K562 (cell line): Measurements from ENCODE around the gene FBXO27. TPM values are rescaled to one million over a fixed set of nuclear protein-coding genes. Genes with fewer than 3 reads are reported as not detected.
"Not testable (repeated sequence)": the region's sequence is repeated elsewhere in the genome, so short reads cannot be mapped to it uniquely, and the experiment has no call there.

Experiments
- ATAC-seq: fragments of 200-7000 bp; cut with Tn5 transposase; 3 replicates; pipeline ENCODE4 v1.9.1; 2020; ENCODE audit warnings: moderate library complexity
- BruUV-seq: library from RNA; stranded (reverse); fragments of 400-500 nt; replicated peaks from 2 replicates; lab custom pipeline; 2021; lab: Mats Ljungman, UMichigan
- CTCF ChIA-PET: fragments of 300-600 bp; formaldehyde crosslinking; extraction: SDS; loops from one replicate; lab custom pipeline; 2021; ENCODE audit warnings: low intra/inter-chr PET ratio; lab: Yijun Ruan, JAX
- POLR2A ChIA-PET: fragments of 300-600, 350-650 bp; sonication (Branson Sonifier 250); formaldehyde crosslinking; extraction: SDS; loops from one replicate; lab custom pipeline; 2021; ENCODE audit warnings: antibody characterized with exemption, inconsistent platforms; lab: Yijun Ruan, JAX
- DNase-seq, 4 experiments: peaks; one replicate each; pipeline versions ENCODE4 v3.0.0 to v3.0.0-alpha.2; 2011 to 2018; ENCODE audit warnings: low spot score in 3 of 4, mixed read lengths in 3 of 4; ENCODE audit errors: extremely low read depth in 1 of 4
- FAIRE-seq: peaks from 2 replicates; lab custom pipeline; 2011; peaks lifted over from hg19 to GRCh38; lab: Jason Lieb, UNC
- H2AFZ ChIP-seq: 2 replicates; pipeline ENCODE4 v1.6.0; 2011; ENCODE audit warnings: low read depth, low read length, control low read depth, inconsistent platforms
- H3K27ac ChIP-seq: fragments of 200-600 bp; 3 replicates; pipeline ENCODE4 v1.8.0; 2011; ENCODE audit warnings: low read depth, mild to moderate bottlenecking, control low read depth, inconsistent platforms, low read length, moderate library complexity, mixed read lengths; ENCODE audit errors: extremely low read depth
- H3K27me3 ChIP-seq, 2 experiments: fragments of 300-600 bp in 1 of 2; 2 replicates in 1 of 2; 3 replicates in 1 of 2; pipeline versions ENCODE4 v1.6.0 to v1.8.0; 2011; ENCODE audit warnings: inconsistent platforms in 2 of 2, low read length in 2 of 2, mild to moderate bottlenecking in 1 of 2, mixed read lengths in 1 of 2, moderate library complexity in 1 of 2; ENCODE audit not compliant: control insufficient read depth in 2 of 2, insufficient read depth in 2 of 2
- H3K36me3 ChIP-seq: fragments of 300-600 bp; 3 replicates; pipeline ENCODE4 v1.8.0; 2011; ENCODE audit warnings: mild to moderate bottlenecking, low read length, inconsistent platforms; ENCODE audit not compliant: control insufficient read depth, insufficient read depth
- H3K4me1 ChIP-seq, 2 experiments: fragments of 200-600 bp in 1 of 2; replicated peaks in 1 of 2; 2 replicates in 1 of 2; 3 replicates in 1 of 2; pipeline versions ENCODE4 v1.5.1 to v1.8.0; 2011; ENCODE audit warnings: inconsistent platforms in 2 of 2, low read length in 2 of 2, mild to moderate bottlenecking in 1 of 2, mixed read lengths in 1 of 2, moderate library complexity in 1 of 2; ENCODE audit not compliant: control insufficient read depth in 2 of 2, insufficient read depth in 2 of 2
- H3K4me2 ChIP-seq: 2 replicates; pipeline ENCODE4 v1.6.1; 2011; ENCODE audit warnings: low read length, control low read depth, inconsistent platforms, mixed read lengths; ENCODE audit not compliant: insufficient read depth
- H3K4me3 ChIP-seq: fragments of 200-600 bp; sonication (generic), shearing (Covaris generic); 2 replicates; pipeline ENCODE4 v1.5.1; 2016; ENCODE audit warnings: control low read depth, inconsistent platforms
- H3K79me2 ChIP-seq: fragments of 200-600 bp; 3 replicates; pipeline ENCODE4 v1.8.0; 2011; ENCODE audit warnings: low read length, inconsistent platforms; ENCODE audit not compliant: control insufficient read depth, insufficient read depth
- H3K9ac ChIP-seq, 2 experiments: 2 replicates each; pipeline versions ENCODE4 v1.6.0 to v1.6.1; 2011; ENCODE audit warnings: low read depth in 2 of 2, low read length in 2 of 2, control low read depth in 1 of 2, inconsistent platforms in 1 of 2, mild to moderate bottlenecking in 1 of 2, mixed read lengths in 1 of 2; ENCODE audit not compliant: insufficient read depth in 1 of 2
- H3K9me1 ChIP-seq: one replicate; pipeline ENCODE4 v1.6.0; 2011; ENCODE audit warnings: inconsistent platforms, mild to moderate bottlenecking, low read length, moderate library complexity; ENCODE audit not compliant: control insufficient read depth, insufficient read depth
- H3K9me3 ChIP-seq: replicated peaks from 2 replicates; pipeline ENCODE4 v1.5.1; 2011; ENCODE audit warnings: low read depth, low read length, inconsistent platforms; ENCODE audit not compliant: control insufficient read depth, insufficient read depth
- H4K20me1 ChIP-seq: replicated peaks from 2 replicates; pipeline ENCODE4 v1.6.1; 2011; ENCODE audit warnings: low read length, inconsistent platforms, mixed read lengths; ENCODE audit not compliant: control insufficient read depth, insufficient read depth
- WGBS: fragments of 100-300 bp; shearing (Covaris generic); methylation state at CpG from one replicate; pipeline ENCODE4 v1.1.6; 2016; ENCODE audit warnings: low coverage, mixed read lengths; ENCODE audit not compliant: insufficient coverage; ENCODE audit errors: missing lambda C conversion rate; 5-methylcytosine and 5-hydroxymethylcytosine counted together
- in situ Hi-C: fragments of 300-500 bp; cut with MboI; formaldehyde crosslinking; loops from 4 replicates; pipeline ENCODE4 v1.15.0; 2018; ENCODE audit warnings: inconsistent platforms, mixed read lengths
- intact Hi-C: fragments of 100-400 bp; cut with micrococcal nuclease; formaldehyde crosslinking; loops from 2 replicates; pipeline ENCODE4 v1.14.2; 2022
- polyA plus RNA-seq, 8 experiments: library from polyadenylated mRNA; depleted of rRNA in 4 of 8; stranded (reverse) in 5 of 8; unstranded in 3 of 8; fragments of >200 nt; fragmentation: Nextera tagmentation in 2 of 8; fragmentation: Illumina TruSeq in 1 of 8; extraction: Ambion mirVana in 2 of 8; extraction: Trizol in 1 of 8; gene quantifications; 2 replicates each; pipeline versions ENCODE4 v1.2.1 to v1.2.3, GENCODE V29; 2011 to 2014; ENCODE audit warnings: inconsistent platforms in 1 of 8, missing spikeins in 1 of 8
- total RNA-seq, 7 experiments: library from RNA; depleted of rRNA in 6 of 7; stranded (reverse); fragments of >200 nt in 6 of 7; fragmentation: Illumina TruSeq in 2 of 7; extraction: Trizol in 2 of 7; gene quantifications; 2 replicates each; pipeline versions ENCODE4 v1.2.1 to v1.2.3, GENCODE V29; 2011 to 2021; ENCODE audit warnings: low replicate concordance in 1 of 7

The FBXO27 gene
- total and polyA plus RNA-seq, 9 of the 15 experiments (the other 6 are each of a cell fraction or from before 2014, with no cell fraction given) = 1.8 to 11.0 (median 6.3) TPM

DNA sequence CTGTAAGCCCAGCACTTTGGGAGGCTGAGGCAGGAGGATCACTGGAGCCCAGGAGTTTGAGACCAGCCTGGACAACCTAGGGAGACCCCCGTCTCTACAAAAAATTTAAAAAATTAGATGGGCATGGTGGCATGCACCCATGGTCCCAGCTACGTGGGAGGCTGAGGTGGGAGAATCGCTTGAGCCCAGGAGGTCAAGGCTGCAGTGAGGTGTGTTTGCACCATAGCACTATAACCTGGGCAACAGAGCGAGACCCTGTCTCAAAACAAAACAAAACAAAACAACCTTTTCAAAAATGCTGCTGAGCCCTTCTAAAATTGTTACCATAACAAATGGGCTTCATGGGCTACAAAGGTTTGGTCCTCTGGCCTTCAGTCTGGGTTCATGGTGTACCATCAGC is 43.7 kb downstream of the FBXO27 start:
- intact Hi-C loops, CTCF ChIA-PET, H3K27ac ChIP-seq, H3K9me1 ChIP-seq, H2AFZ ChIP-seq, H3K4me1 ChIP-seq, ATAC-seq, H3K36me3 ChIP-seq, H4K20me1 ChIP-seq, H3K9ac ChIP-seq, in situ Hi-C loops, DNase-seq, H3K79me2 ChIP-seq, H3K4me2 ChIP-seq, H3K4me3 ChIP-seq, FAIRE-seq, H3K9me3 ChIP-seq, BruUV-seq: not testable (repeated sequence)
- WGBS = 12% methylated on average over 4 of the region's 4 CpGs
- H3K27me3 ChIP-seq = peaks cover 6 to 36% of the 10 kb centered on the region in 2 experiments; a peak in 4 of 5 replicates
- POLR2A ChIA-PET = interaction anchor here (0.8 kb wide), 2 partner anchors 9 to 13 kb away, joined by 4 to 6 read pairs; partner anchors contain the start of gene FBXO17

DNA sequence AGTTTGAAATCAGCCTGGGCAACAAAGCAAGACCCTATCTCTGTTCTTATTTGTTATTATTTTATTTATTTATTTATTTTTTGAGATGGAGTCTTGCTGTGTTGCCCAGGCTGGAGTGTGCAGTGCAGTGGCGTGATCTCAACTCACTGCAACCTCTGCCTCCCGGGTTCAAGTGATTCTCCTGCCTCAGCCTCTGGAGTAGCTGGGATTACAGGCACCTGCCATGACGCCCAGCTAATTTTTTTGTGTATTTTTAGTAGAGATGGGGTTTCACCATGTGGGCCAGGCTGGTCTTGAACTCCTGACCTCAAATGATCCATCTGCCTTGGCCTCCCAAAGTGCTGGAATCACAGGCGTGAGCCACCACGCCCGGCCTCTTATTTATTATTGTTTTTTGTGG is 44.6 kb downstream of the FBXO27 start:
- H3K9ac ChIP-seq, intact Hi-C loops, DNase-seq, BruUV-seq, H3K79me2 ChIP-seq, H3K36me3 ChIP-seq, H3K4me2 ChIP-seq, POLR2A ChIA-PET, H4K20me1 ChIP-seq, H2AFZ ChIP-seq, H3K9me3 ChIP-seq, H3K27ac ChIP-seq, ATAC-seq, in situ Hi-C loops, FAIRE-seq, H3K4me1 ChIP-seq, H3K9me1 ChIP-seq, H3K4me3 ChIP-seq: not testable (repeated sequence)
- 15% methylated on average over 6 of the region's 6 CpGs for WGBS
- H3K27me3 ChIP-seq = peaks cover 4 to 27% of the 10 kb centered on the region in 2 experiments; a peak in 4 of 5 replicates
- CTCF ChIA-PET = interaction anchor here (0.7 kb wide), 1 partner anchor 1919 kb away, joined by 5 read pairs; no protein-coding TSS in a partner anchor
